ENCODE measurements around the gene CFAP251.

The CFAP251 gene

DNA sequence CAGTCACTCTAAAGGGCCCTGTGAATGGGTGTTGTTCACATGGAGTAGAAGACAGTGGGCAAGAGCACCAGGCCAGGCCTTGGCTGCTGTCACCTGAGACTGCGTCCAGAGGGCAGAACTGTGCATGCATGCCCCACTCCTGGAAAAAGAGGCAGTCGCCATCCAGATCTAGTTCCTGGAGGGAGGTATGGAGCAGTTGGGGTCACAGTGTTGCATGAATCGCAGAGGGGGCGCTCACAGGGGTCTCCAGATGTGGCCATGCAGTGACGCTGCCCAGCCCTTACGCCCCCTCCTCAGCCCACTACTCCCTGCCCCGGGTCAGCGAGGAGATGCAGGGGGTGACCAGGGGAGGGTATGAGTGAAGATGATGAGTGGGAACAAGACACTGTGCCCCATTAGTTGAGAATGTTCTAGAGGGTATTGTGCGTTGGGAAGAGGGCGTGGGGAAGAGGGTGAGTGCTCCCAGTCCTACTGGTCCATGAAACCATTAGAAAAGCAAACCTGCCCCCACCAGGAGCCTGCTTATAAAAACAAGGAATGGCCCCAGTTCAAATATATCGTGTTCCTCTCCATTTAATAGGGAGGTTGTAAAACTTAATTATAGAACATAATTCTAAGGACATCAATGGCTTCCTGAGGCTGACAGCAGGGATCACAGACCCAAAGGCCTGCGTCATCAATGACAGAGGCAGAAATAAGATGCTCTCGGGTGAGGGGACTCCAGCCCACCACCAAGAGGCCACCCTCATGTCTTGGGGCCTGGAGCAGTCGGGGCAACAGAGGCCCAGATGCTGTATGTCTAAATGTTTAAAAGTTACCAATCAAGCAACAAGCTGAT lies 71.1 kb downstream of the CFAP251 start:
- Histone ChIP-seq H3K9me3 (ENCODE audit: control insufficient read depth, low read length) (no peaks in the 10 kb centered on the region), H3K4me3 (ENCODE audit: insufficient read depth, low read depth, low read length) (no peak overlapping the region), H3K27ac (ENCODE audit: insufficient read depth, low read depth, low read length, poor library complexity, severe bottlenecking) (no peak overlapping the region), H3K4me1 (ENCODE audit: control insufficient read depth, insufficient read depth, low read length) (no peaks in the 10 kb centered on the region), H3K27me3 (ENCODE audit: control insufficient read depth, insufficient read depth, low read length, poor library complexity, severe bottlenecking) (no peaks in the 10 kb centered on the region), H3K36me3 (ENCODE audit: control insufficient read depth, insufficient read depth, low read length) (no peaks in the 10 kb centered on the region)
- 95% methylated on average over 13 to 14 of the region's 14 CpGs for WGBS, 2 experiments

DNA sequence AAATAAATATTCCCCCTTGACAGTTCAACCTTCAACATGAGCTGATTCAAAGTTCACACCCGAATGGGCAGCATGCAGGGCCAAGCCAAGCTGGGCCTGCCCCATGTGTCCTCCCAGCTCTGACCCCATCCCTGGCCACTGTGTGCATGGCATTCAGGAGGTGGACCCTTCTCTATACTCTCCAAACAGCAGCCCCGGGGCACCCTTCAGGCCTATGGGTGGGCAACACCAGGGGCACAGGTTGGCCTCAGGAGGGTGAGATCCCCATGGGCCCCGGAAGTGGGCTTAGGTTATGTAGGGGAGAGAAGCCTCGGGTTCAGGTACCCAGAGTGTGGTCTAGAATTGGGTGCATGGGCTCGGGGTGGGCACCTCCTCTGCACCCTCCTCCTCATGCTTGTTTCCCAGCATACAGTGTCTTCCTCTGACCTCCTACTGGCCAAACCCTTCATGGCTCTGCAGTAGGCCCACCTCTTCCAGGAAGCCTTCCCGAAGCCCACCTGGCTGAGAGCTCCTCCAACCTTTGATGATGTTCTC lies 71.8 kb downstream of the CFAP251 start:
- no peak overlapping the region for H3K4me3 ChIP-seq (ENCODE audit: insufficient read depth, low read depth, low read length)
- no peaks in the 10 kb centered on the region for H3K9me3 ChIP-seq (ENCODE audit: control insufficient read depth, low read length)
- no peaks in the 10 kb centered on the region for H3K4me1 ChIP-seq (ENCODE audit: control insufficient read depth, insufficient read depth, low read length)
- no peak overlapping the region for H3K27ac ChIP-seq (ENCODE audit: insufficient read depth, low read depth, low read length, poor library complexity, severe bottlenecking)
- no peaks in the 10 kb centered on the region for H3K36me3 ChIP-seq (ENCODE audit: control insufficient read depth, insufficient read depth, low read length)
- WGBS, 2 experiments = 93 to 97% methylated on average over 6 of the region's 6 CpGs
- no peaks in the 10 kb centered on the region for H3K27me3 ChIP-seq (ENCODE audit: control insufficient read depth, insufficient read depth, low read length, poor library complexity, severe bottlenecking)

- Histone ChIP-seq H3K36me3 (ENCODE audit: control insufficient read depth, insufficient read depth, low read length) (no peaks in the 10 kb centered on the region), H3K9me3 (ENCODE audit: control insufficient read depth, low read length) (no peaks in the 10 kb centered on the region), H3K4me1 (ENCODE audit: control insufficient read depth, insufficient read depth, low read length) (no peaks in the 10 kb centered on the region), H3K27me3 (ENCODE audit: control insufficient read depth, insufficient read depth, low read length, poor library complexity, severe bottlenecking) (no peaks in the 10 kb centered on the region), H3K27ac (ENCODE audit: insufficient read depth, low read depth, low read length, poor library complexity, severe bottlenecking) (no peak overlapping the region), H3K4me3 (ENCODE audit: insufficient read depth, low read depth, low read length) (no peak overlapping the region)
- 79 to 81% methylated on average over 10 of the region's 10 CpGs for WGBS, 2 experiments
These were observed 72.6 kb downstream of the CFAP251 start for GRCh38 chr12:121990692-121991603.

DNA sequence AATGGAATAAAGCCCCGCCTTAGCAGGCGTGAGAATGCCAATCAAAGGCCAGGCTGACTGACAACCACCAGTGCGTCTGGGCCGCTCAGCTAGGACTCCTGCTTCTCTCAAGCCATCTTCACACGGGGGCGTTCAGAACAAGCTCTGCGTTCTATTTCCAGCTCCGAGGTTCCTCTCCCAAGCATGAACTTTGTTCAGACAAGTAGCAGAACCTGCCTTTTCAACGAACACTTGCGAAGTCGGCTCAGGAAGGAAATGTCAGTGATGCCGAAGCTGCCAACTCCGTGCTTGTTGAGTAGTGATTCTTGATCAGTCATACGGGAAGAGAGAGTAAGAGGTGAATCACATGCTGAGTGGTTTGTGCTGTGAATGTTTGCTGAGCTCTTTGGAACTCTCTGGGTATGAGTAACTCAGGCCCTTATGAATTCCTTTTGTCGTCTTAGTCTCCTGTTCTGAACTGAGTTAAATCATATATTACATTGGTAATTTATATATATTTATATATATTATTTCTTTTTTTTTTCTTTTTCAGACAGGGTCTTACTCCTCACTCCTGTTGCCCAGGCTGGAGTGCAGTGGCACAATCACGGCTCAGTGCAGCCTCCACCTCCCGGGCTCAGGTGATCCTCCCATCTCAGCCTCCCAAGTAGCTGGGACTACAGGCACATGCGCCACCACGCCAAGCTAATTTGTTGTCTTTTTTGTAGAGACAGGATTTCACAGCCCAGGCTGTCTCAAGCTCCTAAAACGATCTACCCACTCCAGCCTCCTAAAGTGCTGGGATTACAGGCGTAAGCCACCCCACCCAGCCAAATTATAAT lies 73.9 kb downstream of the CFAP251 start:
- Histone ChIP-seq H3K27ac (ENCODE audit: insufficient read depth, low read depth, low read length, poor library complexity, severe bottlenecking) (no peak overlapping the region), H3K27me3 (ENCODE audit: control insufficient read depth, insufficient read depth, low read length, poor library complexity, severe bottlenecking) (no peaks in the 10 kb centered on the region), H3K4me3 (ENCODE audit: insufficient read depth, low read depth, low read length) (no peak overlapping the region), H3K4me1 (ENCODE audit: control insufficient read depth, insufficient read depth, low read length) (no peaks in the 10 kb centered on the region), H3K36me3 (ENCODE audit: control insufficient read depth, insufficient read depth, low read length) (no peaks in the 10 kb centered on the region), H3K9me3 (ENCODE audit: control insufficient read depth, low read length) (no peaks in the 10 kb centered on the region)
- 93 to 95% methylated on average over 19 of the region's 21 CpGs for WGBS, 2 experiments

DNA sequence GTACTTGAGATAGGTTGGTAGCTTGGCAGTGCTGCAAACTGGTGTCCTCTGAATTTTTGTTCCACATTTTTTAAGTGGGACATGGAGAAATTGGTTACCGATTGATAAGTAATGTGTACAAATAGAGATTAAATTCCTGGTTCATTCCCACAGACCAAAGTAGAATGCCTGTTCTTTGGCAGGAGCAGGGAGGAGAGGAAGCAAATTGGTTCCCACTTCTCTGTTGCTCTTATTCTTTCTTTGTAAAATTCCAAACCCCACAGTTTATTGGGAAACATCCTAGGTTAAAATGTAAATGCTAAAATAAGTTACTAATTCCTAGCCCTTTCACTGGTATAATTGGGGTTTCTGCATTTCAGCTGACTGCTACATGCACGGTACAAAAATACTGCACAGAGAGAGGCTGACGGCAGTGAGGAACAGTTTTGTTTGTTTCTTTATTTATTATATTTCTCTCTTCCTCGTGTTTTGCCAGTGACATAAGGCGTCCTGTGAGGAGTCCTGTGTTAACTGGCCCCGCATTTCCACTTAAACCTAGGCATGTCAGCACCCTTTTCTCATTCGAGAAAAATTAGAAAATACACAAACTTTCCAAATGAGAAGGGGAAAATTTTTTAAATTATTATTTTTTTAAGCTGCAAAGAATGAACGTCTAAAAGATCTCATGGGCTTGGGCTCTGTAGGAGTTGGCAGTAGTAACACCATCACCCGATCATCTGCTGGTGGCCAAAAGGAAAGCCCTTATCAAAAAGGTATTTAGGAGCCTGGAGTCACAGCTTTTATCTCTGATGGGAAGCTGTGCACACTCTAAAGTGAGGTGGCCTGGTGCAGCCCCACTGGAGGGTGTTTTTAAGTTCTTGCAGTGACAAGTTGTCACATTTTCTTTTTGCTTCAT lies 77.9 kb downstream of the CFAP251 start:
- no peaks in the 10 kb centered on the region for H3K4me1 ChIP-seq (ENCODE audit: control insufficient read depth, insufficient read depth, low read length)
- no peak overlapping the region for H3K4me3 ChIP-seq (ENCODE audit: insufficient read depth, low read depth, low read length)
- no peaks in the 10 kb centered on the region for H3K36me3 ChIP-seq (ENCODE audit: control insufficient read depth, insufficient read depth, low read length)
- no peaks in the 10 kb centered on the region for H3K9me3 ChIP-seq (ENCODE audit: control insufficient read depth, low read length)
- no peak overlapping the region for H3K27ac ChIP-seq (ENCODE audit: insufficient read depth, low read depth, low read length, poor library complexity, severe bottlenecking)
- H3K27me3 ChIP-seq (ENCODE audit: control insufficient read depth, insufficient read depth, low read length, poor library complexity, severe bottlenecking) = no peaks in the 10 kb centered on the region
- WGBS, 2 experiments = 91 to 98% methylated on average over 6 to 9 of the region's 9 CpGs

- Histone ChIP-seq H3K9me3 (ENCODE audit: control insufficient read depth, low read length) (no peaks in the 10 kb centered on the region), H3K4me1 (ENCODE audit: control insufficient read depth, insufficient read depth, low read length) (no peaks in the 10 kb centered on the region), H3K27ac (ENCODE audit: insufficient read depth, low read depth, low read length, poor library complexity, severe bottlenecking) (no peak overlapping the region), H3K27me3 (ENCODE audit: control insufficient read depth, insufficient read depth, low read length, poor library complexity, severe bottlenecking) (no peaks in the 10 kb centered on the region), H3K4me3 (ENCODE audit: insufficient read depth, low read depth, low read length) (no peak overlapping the region), H3K36me3 (ENCODE audit: control insufficient read depth, insufficient read depth, low read length) (no peaks in the 10 kb centered on the region)
- 91 to 92% methylated on average over 13 of the region's 13 CpGs for WGBS, 2 experiments
These were observed 78.7 kb downstream of the CFAP251 start for GRCh38 chr12:121996945-121997612.

DNA sequence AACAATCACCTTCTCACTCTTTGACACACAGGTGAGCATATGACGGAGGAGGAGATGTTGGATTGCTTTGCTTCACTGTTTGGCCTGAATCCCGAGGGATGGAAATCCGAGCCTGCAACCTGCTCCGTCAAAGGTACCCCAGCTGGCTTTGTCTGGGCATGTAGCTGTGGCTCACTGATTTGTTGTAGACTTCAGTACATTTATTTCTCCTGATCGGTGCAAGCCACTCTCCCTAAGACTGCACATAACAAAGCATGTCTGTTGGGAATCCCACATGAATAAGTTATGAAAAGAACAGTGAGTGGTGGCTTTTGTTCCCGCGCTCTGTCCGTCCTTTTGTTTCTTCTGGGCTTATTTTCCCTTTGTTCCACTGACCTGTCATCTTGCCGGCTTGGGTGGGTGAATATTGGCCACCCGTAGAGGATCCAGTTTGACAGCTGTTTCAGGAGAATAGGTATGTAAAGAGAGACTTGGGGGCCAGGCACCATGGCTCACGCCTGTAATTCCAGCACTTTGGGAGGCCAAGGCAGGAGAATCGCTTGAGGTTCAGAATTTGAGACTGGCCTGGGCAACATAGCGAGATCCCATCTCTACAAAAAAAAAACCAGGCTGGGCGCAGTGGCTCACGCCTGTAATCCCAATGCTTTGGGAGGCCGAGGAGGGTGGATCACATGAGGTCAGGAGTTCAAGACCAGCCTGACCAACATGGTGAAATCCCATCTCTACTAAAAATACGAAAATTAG lies 83.2 kb downstream of the CFAP251 start:
- Histone ChIP-seq H3K4me3 (ENCODE audit: insufficient read depth, low read depth, low read length) (no peak overlapping the region), H3K27ac (ENCODE audit: insufficient read depth, low read depth, low read length, poor library complexity, severe bottlenecking) (peak overlapping the region; percentile 56), H3K9me3 (ENCODE audit: control insufficient read depth, low read length) (no peaks in the 10 kb centered on the region), H3K4me1 (ENCODE audit: control insufficient read depth, insufficient read depth, low read length) (no peaks in the 10 kb centered on the region), H3K27me3 (ENCODE audit: control insufficient read depth, insufficient read depth, low read length, poor library complexity, severe bottlenecking) (no peaks in the 10 kb centered on the region), H3K36me3 (ENCODE audit: control insufficient read depth, insufficient read depth, low read length) (no peaks in the 10 kb centered on the region)
- 43 to 46% methylated on average over 17 of the region's 17 CpGs for WGBS, 2 experiments

DNA sequence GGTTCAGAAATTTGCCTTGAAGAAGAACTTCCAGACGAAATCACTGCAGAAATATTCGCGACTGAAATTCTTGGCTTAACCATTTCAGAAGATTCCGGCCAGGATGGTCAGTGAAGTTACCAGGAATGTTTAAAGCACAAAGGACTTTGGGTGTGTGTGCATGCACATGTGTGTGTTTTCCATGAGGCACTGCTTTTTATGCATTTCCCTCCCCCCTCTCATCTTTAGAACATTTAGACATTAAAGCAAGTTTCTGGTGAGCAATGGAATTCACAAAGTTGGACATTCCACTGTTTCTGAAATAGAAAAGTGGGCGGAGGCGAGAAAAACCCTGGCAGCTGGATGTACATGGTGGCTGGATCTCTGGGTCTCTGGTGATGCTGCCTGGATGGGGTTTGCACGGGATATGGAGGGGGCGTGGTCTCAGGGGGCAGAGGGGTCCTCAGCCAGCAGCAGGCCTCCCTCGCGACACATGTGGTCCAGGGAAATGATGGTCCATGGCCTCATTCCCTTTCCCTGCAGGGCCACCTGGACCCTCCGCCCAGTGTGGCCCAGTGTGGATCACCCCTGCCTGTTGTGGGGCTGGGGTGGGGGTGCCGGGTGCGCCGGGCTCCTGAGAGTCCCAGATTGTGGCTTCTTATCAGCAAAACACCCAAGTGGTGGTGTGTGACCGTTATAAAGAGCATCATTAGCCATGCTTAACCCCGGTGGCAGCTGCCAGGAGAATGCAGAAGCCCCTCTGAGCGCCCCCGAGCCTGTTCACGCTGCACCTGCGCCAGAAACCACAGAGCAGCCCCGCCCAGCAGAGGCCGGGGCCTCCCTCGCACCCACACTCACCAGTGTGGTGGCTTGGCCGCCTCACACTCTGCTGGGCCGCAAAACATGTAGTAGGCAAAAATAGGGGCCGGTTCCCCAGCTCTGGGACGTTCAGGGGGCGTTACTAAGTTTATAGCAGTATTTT lies 85.5 kb downstream of the CFAP251 start:
- Histone ChIP-seq H3K4me3 (ENCODE audit: insufficient read depth, low read depth, low read length) (no peak overlapping the region), H3K4me1 (ENCODE audit: control insufficient read depth, insufficient read depth, low read length) (no peaks in the 10 kb centered on the region), H3K27me3 (ENCODE audit: control insufficient read depth, insufficient read depth, low read length, poor library complexity, severe bottlenecking) (no peaks in the 10 kb centered on the region), H3K9me3 (ENCODE audit: control insufficient read depth, low read length) (no peaks in the 10 kb centered on the region), H3K27ac (ENCODE audit: insufficient read depth, low read depth, low read length, poor library complexity, severe bottlenecking) (no peak overlapping the region), H3K36me3 (ENCODE audit: control insufficient read depth, insufficient read depth, low read length) (no peaks in the 10 kb centered on the region)
- 93 to 94% methylated on average over 28 of the region's 28 CpGs for WGBS, 2 experiments

All from ectodermal cell (in vitro differentiated cells).